Keratinocyte (primary cell): ENCODE data around the gene CDS2. TPM values are rescaled to one million over a fixed set of nuclear protein-coding genes. Genes with fewer than 3 reads are reported as not detected.

Experiments
- DNase-seq: peaks from one replicate; pipeline ENCODE4 v3.0.0-alpha.2; 2011; ENCODE audit warnings: low read depth, missing footprints, low spot score
- FAIRE-seq: peaks from 2 replicates; lab custom pipeline; 2011; peaks lifted over from hg19 to GRCh38; lab: Jason Lieb, UNC
- H2AFZ ChIP-seq: 2 replicates; pipeline ENCODE4 v1.6.0; 2012; ENCODE audit warnings: low read length, control low read depth, inconsistent platforms; ENCODE audit not compliant: control insufficient read depth
- H3K27ac ChIP-seq: 2 replicates; pipeline ENCODE4 v1.5.1; 2011; ENCODE audit warnings: low read length; ENCODE audit not compliant: control insufficient read depth, insufficient read depth
- H3K27me3 ChIP-seq: 3 replicates; pipeline ENCODE4 v1.6.0; 2011; ENCODE audit warnings: low read length; ENCODE audit not compliant: control insufficient read depth, insufficient read depth; ENCODE audit errors: extremely low read depth
- H3K36me3 ChIP-seq, 2 experiments: 2 replicates in 1 of 2; 3 replicates in 1 of 2; pipeline ENCODE4 v1.5.1; 2011; ENCODE audit warnings: low read length in 2 of 2, mild to moderate bottlenecking in 1 of 2; ENCODE audit not compliant: control insufficient read depth in 2 of 2, insufficient read depth in 2 of 2; ENCODE audit errors: extremely low read depth in 1 of 2
- H3K4me1 ChIP-seq: 3 replicates; pipeline ENCODE4 v1.5.1; 2011; ENCODE audit warnings: low read length; ENCODE audit not compliant: control insufficient read depth, insufficient read depth; ENCODE audit errors: extremely low read depth
- H3K4me2 ChIP-seq: 3 replicates; pipeline ENCODE4 v1.6.0; 2011; ENCODE audit warnings: low read depth, low read length; ENCODE audit not compliant: control insufficient read depth, insufficient read depth; ENCODE audit errors: extremely low read depth
- H3K4me3 ChIP-seq, 3 experiments: fragments of 200-600 bp in 1 of 3; sonication (generic) in 1 of 3; 2 replicates in 2 of 3; 3 replicates in 1 of 3; pipeline ENCODE4 v1.5.1; 2011 to 2016; ENCODE audit warnings: low read length in 3 of 3, mild to moderate bottlenecking in 3 of 3, control low read depth in 2 of 3, inconsistent platforms in 1 of 3, low read depth in 1 of 3, mixed read lengths in 1 of 3, mixed run types in 1 of 3, moderate library complexity in 1 of 3; ENCODE audit not compliant: control insufficient read depth in 2 of 3, insufficient read depth in 2 of 3; ENCODE audit errors: extremely low read depth in 1 of 3
- H3K79me2 ChIP-seq: 2 replicates; pipeline ENCODE4 v1.6.0; 2012; ENCODE audit warnings: low read length; ENCODE audit not compliant: control insufficient read depth, insufficient read depth
- H3K9ac ChIP-seq: 3 replicates; pipeline ENCODE4 v1.6.0; 2011; ENCODE audit warnings: low read length; ENCODE audit not compliant: control insufficient read depth, insufficient read depth; ENCODE audit errors: extremely low read depth
- H3K9me1 ChIP-seq: 3 replicates; pipeline ENCODE4 v1.6.0; 2011; ENCODE audit warnings: low read length; ENCODE audit not compliant: control insufficient read depth, insufficient read depth; ENCODE audit errors: extremely low read depth
- H3K9me3 ChIP-seq: 2 replicates; pipeline ENCODE4 v1.5.1; 2012; ENCODE audit warnings: low read depth, low read length; ENCODE audit not compliant: control insufficient read depth
- H4K20me1 ChIP-seq: 3 replicates; pipeline ENCODE4 v1.6.0; 2011; ENCODE audit warnings: low read length; ENCODE audit not compliant: control insufficient read depth, insufficient read depth; ENCODE audit errors: extremely low read depth
- CTCF ChIP-seq, 3 experiments: IDR thresholded peaks in 1 of 3; conservative IDR thresholded peaks in 1 of 3; optimal IDR thresholded peaks in 1 of 3; 2 replicates in 2 of 3; 3 replicates in 1 of 3; pipeline versions ENCODE3 to v1.5.1; 2011; ENCODE audit warnings: low read length in 3 of 3, mild to moderate bottlenecking in 3 of 3, moderate library complexity in 2 of 3, control low read depth in 1 of 3, inconsistent platforms in 1 of 3; ENCODE audit not compliant: insufficient read depth in 2 of 3; ENCODE audit errors: extremely low read depth in 1 of 3
- EZH2 ChIP-seq: IDR thresholded peaks from one replicate; pipeline ENCODE4 v1.6.1; 2012; ENCODE audit warnings: inconsistent platforms, mild to moderate bottlenecking, low read length, moderate library complexity
- dilution Hi-C: fragments of 300-500 bp; cut with MboI; formaldehyde crosslinking; loops from one replicate; pipeline ENCODE4 v1.7.0; 2020; ENCODE audit warnings: low sequenced_read_pairs; ENCODE audit not compliant: extremely low pct_ligation_motif_present
- polyA plus RNA-seq, 5 experiments: library from polyadenylated mRNA; depleted of rRNA in 3 of 5; stranded (reverse) in 3 of 5; stranded (forward) in 1 of 5; unstranded in 1 of 5; fragments of >200 nt; gene quantifications; 1 replicate in 1 of 5; 2 replicates in 3 of 5; 3 replicates in 1 of 5; pipeline versions ENCODE4 v1.2.1 to v1.2.3, GENCODE V29; 2011 to 2012; ENCODE audit warnings: missing spikeins in 2 of 5, low read depth in 1 of 5, low replicate concordance in 1 of 5

CDS2 gene
- polyA plus RNA-seq, 1 donor (not counting 4 experiments of a cell fraction or from before 2014, with no cell fraction given), result 67.1 TPM

DNA sequence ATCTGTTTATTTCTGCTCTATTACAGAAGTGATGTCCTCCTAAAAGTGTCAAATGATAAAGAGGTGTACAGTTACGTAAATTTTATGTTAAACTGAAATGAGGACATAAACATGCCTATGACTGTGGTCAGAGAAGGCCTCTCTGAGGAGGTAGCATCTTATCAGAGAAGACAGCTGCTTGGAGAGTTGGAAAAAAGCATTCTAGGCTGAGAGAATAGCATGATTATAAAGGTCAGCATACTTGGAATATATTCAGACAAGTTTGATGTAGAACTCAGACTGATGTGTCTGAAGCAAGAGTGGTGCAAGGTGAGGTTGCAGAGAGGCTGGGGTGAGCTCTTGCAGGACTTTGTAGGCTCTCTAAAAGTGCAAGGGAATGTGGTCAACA, 3.9 kb upstream of the CDS2 start:
- no peak overlapping the region for H3K27ac ChIP-seq
- peaks cover 0 to 2% of the 10 kb centered on the region in 2 experiments for H3K36me3 ChIP-seq
- H3K4me1 ChIP-seq, result peaks cover 4% of the 10 kb centered on the region
- TF ChIP-seq EZH2, result no peak
- dilution Hi-C loops, result no loop called here
- no peaks in the 10 kb centered on the region for H3K9me3 ChIP-seq
- no peaks in the 10 kb centered on the region for H4K20me1 ChIP-seq
- no peaks in the 10 kb centered on the region for H3K27me3 ChIP-seq
- H3K4me3 ChIP-seq, result no peak overlapping the region
- no peak overlapping the region for H3K9ac ChIP-seq
- H2AFZ ChIP-seq, result no peak overlapping the region
- DNase-seq (no peak), FAIRE-seq (no peak)
- H3K4me2 ChIP-seq, result no peak overlapping the region
- H3K79me2 ChIP-seq, result peaks cover 28% of the 10 kb centered on the region
- no peaks in the 10 kb centered on the region for H3K9me1 ChIP-seq

- H3K79me2 ChIP-seq, result peaks cover 47% of the 10 kb centered on the region
- H3K27ac ChIP-seq, result peak overlapping the region; percentile 76
- H3K4me1 ChIP-seq, result peaks cover 8% of the 10 kb centered on the region
- peak overlapping the region; percentile 70 to 95 (median 91) for H3K4me3 ChIP-seq
- FAIRE-seq (peak; percentile 26), DNase-seq (no peak)
- H3K36me3 ChIP-seq, result peaks cover 0 to 1% of the 10 kb centered on the region in 2 experiments
- H4K20me1 ChIP-seq, result no peaks in the 10 kb centered on the region
- no peaks in the 10 kb centered on the region for H3K9me3 ChIP-seq
- H3K9ac ChIP-seq, result peak overlapping the region; percentile 83
- peak overlapping the region; percentile 85 for H2AFZ ChIP-seq
- no peaks in the 10 kb centered on the region for H3K27me3 ChIP-seq
- H3K9me1 ChIP-seq, result no peaks in the 10 kb centered on the region
- peak overlapping the region; percentile 91 for H3K4me2 ChIP-seq
- dilution Hi-C loops, result no loop called here
- TF ChIP-seq CTCF (optimal IDR thresholded peaks at IDR 0.05 in 1 of 3, IDR thresholded peaks at IDR 0.05 in 1 of 3, conservative IDR thresholded peaks at IDR 0.05 in 1 of 3; ENCODE audit: extremely low read depth in 1 of 3, insufficient read depth in 2 of 3, low read length in 3 of 3), result no peak
- no peak for TF ChIP-seq EZH2
Measured at GRCh38 chr20:5127204-5127858, 523 bp downstream of the CDS2 start.
